ENCODE measurements around the gene PRKCB.

- TF ChIP-seq POLR2A (IDR thresholded peaks at IDR 0.05; ENCODE audit: low read depth, low read length) (no peak), POLR2AphosphoS5 (IDR thresholded peaks at IDR 0.05; ENCODE audit: low read depth, low read length) (no peak), TAF1 (IDR thresholded peaks at IDR 0.05; ENCODE audit: borderline replicate concordance, low read depth, low read length) (no peak)
These were observed 67.1 kb downstream of the PRKCB start for GRCh38 chr16:23902748-23903414.
